Neural crest cell (in vitro differentiated cells): ENCODE results near the gene HSH2D. TPM values are rescaled to one million over a fixed set of nuclear protein-coding genes. Genes with fewer than 3 reads are reported as not detected.
"Not testable (repeated sequence)": the region's sequence is repeated elsewhere in the genome, so short reads cannot be mapped to it uniquely, and the experiment has no call there.

ENCODE experiments used
- DNase-seq: peaks from one replicate; pipeline ENCODE4 v3.0.0; 2021; ENCODE audit warnings: low read depth, mixed read lengths, low spot score
- H3K27ac Mint-ChIP-seq: one replicate; pipeline ENCODE4 v1.8.0; 2021; ENCODE audit warnings: mild to moderate bottlenecking, mixed read lengths; ENCODE audit not compliant: unreplicated experiment
- H3K27me3 Mint-ChIP-seq: 2 replicates; pipeline ENCODE4 v1.8.0; 2021; ENCODE audit warnings: low read depth, mild to moderate bottlenecking, mixed read lengths
- H3K36me3 Mint-ChIP-seq: 2 replicates; pipeline ENCODE4 v1.8.0; 2021; ENCODE audit warnings: low read depth, mild to moderate bottlenecking, mixed read lengths
- H3K4me1 Mint-ChIP-seq: 2 replicates; pipeline ENCODE4 v1.8.0; 2021; ENCODE audit warnings: mixed read lengths
- H3K4me3 Mint-ChIP-seq: one replicate; pipeline ENCODE4 v1.8.0; 2021; ENCODE audit warnings: mild to moderate bottlenecking, mixed read lengths
- H3K9me3 Mint-ChIP-seq: 2 replicates; pipeline ENCODE4 v1.8.0; 2021; ENCODE audit warnings: mixed read lengths
- CTCF ChIP-seq: fragments of 200-600 bp; sonication (generic); conservative IDR thresholded peaks from 2 replicates; pipeline ENCODE4 v1.5.0; 2021; ENCODE audit warnings: antibody characterized with exemption, mild to moderate bottlenecking
- total RNA-seq: library from RNA; stranded (reverse); gene quantifications from 2 replicates; pipeline ENCODE4 v1.2.1, GENCODE V29; 2021

Gene HSH2D
- total RNA-seq, 1 donor from 2014 or later = not detected

- peak overlapping the region; percentile 43 for H3K27ac Mint-ChIP-seq
- no peak for TF ChIP-seq CTCF
- DNase-seq = no peak
Measured at GRCh38 chr19:16117594-16118033, 25.9 kb upstream of the HSH2D start.

GRCh38 chr19:16118489-16119033 is 24.9 kb upstream of the HSH2D start:
- H3K36me3 Mint-ChIP-seq = no peaks in the 10 kb centered on the region
- no peak for TF ChIP-seq CTCF
- H3K4me1 Mint-ChIP-seq = peaks cover 3% of the 10 kb centered on the region
- no peak overlapping the region for H3K27ac Mint-ChIP-seq
- DNase-seq = no peak
- H3K27me3 Mint-ChIP-seq = no peaks in the 10 kb centered on the region
- no peak overlapping the region for H3K4me3 Mint-ChIP-seq
- H3K9me3 Mint-ChIP-seq = no peaks in the 10 kb centered on the region

More at GRCh38 chr19:16117594-16118033, 25.9 kb upstream of the HSH2D start:
- H3K27me3 Mint-ChIP-seq = no peaks in the 10 kb centered on the region
- H3K4me1 Mint-ChIP-seq = peaks cover 6% of the 10 kb centered on the region
- H3K9me3 Mint-ChIP-seq = no peaks in the 10 kb centered on the region
- H3K36me3 Mint-ChIP-seq = no peaks in the 10 kb centered on the region
- peak overlapping the region; percentile 44 for H3K4me3 Mint-ChIP-seq

GRCh38 chr19:16119075-16119857 is 24.2 kb upstream of the HSH2D start:
- not testable (repeated sequence) for H3K4me1 Mint-ChIP-seq, H3K36me3 Mint-ChIP-seq, H3K4me3 Mint-ChIP-seq, H3K27me3 Mint-ChIP-seq, DNase-seq, H3K9me3 Mint-ChIP-seq, H3K27ac Mint-ChIP-seq

- H3K27me3 Mint-ChIP-seq = no peaks in the 10 kb centered on the region
- DNase-seq = no peak
- H3K36me3 Mint-ChIP-seq = no peaks in the 10 kb centered on the region
Measured at GRCh38 chr19:16121141-16121540, 22.3 kb upstream of the HSH2D start.

GRCh38 chr19:16121967-16122366 is 21.5 kb upstream of the HSH2D start:
- Mint-ChIP-seq H3K36me3 (no peaks in the 10 kb centered on the region), H3K27ac (no peak overlapping the region), H3K27me3 (no peaks in the 10 kb centered on the region), H3K4me3 (no peak overlapping the region), H3K9me3 (no peaks in the 10 kb centered on the region), H3K4me1 (no peaks in the 10 kb centered on the region)
- DNase-seq = no peak
- TF ChIP-seq CTCF = no peak

More at GRCh38 chr19:16121141-16121540, 22.3 kb upstream of the HSH2D start:
- no peaks in the 10 kb centered on the region for H3K4me1 Mint-ChIP-seq
- H3K4me3 Mint-ChIP-seq = no peak overlapping the region
- no peak overlapping the region for H3K27ac Mint-ChIP-seq
- TF ChIP-seq CTCF = no peak
- H3K9me3 Mint-ChIP-seq = no peaks in the 10 kb centered on the region

- no peak for TF ChIP-seq CTCF
- no peak overlapping the region for H3K27ac Mint-ChIP-seq
- DNase-seq = no peak
- H3K36me3 Mint-ChIP-seq = peaks cover 9% of the 10 kb centered on the region
- no peaks in the 10 kb centered on the region for H3K4me1 Mint-ChIP-seq
- no peak overlapping the region for H3K4me3 Mint-ChIP-seq
- no peaks in the 10 kb centered on the region for H3K9me3 Mint-ChIP-seq
- no peaks in the 10 kb centered on the region for H3K27me3 Mint-ChIP-seq
Measured at GRCh38 chr19:16124953-16125352, 18.5 kb upstream of the HSH2D start.
